GM12873 (cell line): ENCODE measurements around the gene PRRC2A.
A peak's percentile ranks its signal among the peaks of the same experiment; 100 is the strongest.

Experiments
- TF ChIP-seq, protein P1 (sequence below): IDR thresholded peaks from 2 replicates; pipeline ENCODE4 v1.5.1; 2012; ENCODE audit warnings: low read depth, mild to moderate bottlenecking, moderate library complexity, low read length, control low read depth; ENCODE audit not compliant: insufficient read depth; ENCODE audit errors: missing control alignments

Gene PRRC2A

DNA sequence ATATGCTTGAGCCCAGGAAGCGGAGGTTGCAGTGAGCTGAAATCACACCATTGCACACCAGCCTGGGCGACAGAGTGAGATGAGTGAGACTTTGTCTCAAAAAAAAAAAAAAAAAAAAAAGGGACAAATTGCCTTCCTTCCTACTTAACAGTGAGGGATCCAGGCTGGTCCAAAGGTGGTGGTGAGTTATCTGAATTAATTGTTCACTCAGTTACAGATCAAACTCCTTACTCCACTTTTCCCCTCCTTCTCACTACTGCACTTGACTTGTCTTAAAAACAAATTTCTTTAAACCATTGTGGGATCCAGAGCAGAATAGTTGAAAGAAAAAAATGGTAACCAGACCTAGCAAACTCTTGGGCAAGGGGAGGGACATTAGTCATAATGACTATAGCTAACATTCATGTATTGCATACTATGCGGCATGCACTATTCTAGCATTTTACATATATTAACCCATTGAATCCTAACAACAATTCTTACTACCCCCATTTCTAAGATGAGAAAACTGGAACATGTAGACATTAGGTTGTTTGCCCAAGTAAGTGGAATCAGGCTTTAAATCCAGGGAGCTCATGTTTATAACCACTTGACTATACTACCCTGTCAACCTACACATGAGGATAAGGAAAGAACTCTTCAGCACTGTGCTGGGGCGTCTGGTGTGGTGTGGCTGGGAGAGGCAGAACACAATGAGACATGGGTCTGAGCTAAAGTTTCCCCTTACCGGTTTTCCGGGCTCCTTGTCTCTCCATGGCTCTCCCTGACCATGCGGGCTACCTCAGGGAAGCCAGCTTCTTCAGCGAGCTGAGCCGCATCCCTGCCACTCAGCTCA, 42.8 kb downstream of the PRRC2A start:
- TF ChIP-seq, protein P1, sequence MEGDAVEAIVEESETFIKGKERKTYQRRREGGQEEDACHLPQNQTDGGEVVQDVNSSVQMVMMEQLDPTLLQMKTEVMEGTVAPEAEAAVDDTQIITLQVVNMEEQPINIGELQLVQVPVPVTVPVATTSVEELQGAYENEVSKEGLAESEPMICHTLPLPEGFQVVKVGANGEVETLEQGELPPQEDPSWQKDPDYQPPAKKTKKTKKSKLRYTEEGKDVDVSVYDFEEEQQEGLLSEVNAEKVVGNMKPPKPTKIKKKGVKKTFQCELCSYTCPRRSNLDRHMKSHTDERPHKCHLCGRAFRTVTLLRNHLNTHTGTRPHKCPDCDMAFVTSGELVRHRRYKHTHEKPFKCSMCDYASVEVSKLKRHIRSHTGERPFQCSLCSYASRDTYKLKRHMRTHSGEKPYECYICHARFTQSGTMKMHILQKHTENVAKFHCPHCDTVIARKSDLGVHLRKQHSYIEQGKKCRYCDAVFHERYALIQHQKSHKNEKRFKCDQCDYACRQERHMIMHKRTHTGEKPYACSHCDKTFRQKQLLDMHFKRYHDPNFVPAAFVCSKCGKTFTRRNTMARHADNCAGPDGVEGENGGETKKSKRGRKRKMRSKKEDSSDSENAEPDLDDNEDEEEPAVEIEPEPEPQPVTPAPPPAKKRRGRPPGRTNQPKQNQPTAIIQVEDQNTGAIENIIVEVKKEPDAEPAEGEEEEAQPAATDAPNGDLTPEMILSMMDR = no peak

DNA sequence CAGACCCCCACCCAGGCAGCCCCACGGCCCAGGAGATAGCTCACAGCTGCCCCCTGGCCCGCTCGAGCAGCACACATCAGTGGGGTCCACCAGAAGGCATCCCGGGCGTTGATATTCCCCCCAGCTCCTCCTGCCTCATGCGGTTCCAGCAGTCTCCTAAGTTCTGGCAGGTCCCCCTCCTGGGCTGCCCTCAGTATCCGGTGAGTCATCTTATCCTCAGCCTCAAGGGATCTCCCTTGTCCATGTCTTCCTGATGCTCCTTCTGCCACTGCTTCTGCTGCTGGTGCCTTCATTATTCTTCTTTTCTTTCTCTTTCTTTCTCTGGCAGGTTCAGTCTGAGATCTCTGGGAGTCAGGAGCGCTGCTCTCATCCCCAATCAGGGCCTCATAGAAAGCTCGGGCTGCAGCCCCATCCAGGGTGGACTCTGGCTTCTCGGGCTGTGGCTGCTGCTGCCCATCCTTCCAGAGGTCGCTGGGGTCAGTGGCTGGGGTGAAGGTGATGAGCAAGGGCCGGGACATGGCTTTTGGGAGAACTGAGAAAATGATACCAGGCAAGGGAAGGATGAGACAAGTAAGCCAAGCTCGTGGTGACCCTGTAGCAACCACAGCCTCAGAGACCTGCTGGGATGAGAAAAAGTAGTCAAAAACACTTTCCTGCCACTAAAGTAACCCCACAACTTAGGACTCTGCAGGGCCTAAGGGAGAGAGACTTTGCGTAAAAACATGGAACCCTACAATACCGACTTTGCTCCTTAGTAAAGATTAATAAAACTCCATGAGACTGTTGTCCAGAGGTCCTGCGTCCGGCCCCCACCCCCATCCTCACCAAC, 43.7 kb downstream of the PRRC2A start:
- TF ChIP-seq, protein P1 = no peak

DNA sequence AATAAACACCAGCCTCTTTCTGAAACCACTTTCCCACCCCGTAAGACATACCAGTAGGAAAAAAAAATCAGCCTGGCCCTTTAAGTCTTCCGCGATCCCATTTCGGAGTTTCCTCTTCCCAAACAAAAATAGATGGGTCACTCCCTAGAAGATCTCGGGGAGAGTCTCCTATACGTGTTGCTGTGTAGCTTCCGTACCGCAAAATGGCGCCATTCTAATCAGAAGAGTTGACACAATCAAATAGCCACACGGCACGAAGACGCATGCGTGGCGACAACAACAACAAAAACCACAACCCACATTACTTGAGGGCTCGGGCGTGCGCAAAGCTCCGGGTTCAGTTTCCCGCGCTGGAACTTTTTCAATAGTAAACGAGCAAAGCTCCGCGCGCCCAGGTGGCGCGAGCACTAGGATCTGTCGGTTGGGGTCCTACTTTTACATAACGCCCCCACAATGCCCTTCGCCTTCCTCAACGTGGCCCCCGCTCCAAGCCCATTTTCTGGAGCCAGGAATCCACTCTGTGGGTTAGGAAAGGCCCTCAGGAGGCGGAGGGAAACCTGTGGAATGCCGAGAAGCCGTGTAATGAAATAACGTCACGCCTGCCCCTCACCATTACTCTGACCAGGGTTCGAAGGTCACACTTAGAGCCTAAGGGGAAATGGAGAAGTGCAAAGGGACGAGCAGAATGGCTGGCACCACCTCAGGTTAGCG, 44.4 kb downstream of the PRRC2A start, which contains the start of gene GPANK1:
Gene GPANK1, minus strand, starts transcription at position 208 of the 711 bp plus-strand sequence. CDS start 519 bp downstream, outside the sequence.
- TF ChIP-seq, protein P1 = no peak

DNA sequence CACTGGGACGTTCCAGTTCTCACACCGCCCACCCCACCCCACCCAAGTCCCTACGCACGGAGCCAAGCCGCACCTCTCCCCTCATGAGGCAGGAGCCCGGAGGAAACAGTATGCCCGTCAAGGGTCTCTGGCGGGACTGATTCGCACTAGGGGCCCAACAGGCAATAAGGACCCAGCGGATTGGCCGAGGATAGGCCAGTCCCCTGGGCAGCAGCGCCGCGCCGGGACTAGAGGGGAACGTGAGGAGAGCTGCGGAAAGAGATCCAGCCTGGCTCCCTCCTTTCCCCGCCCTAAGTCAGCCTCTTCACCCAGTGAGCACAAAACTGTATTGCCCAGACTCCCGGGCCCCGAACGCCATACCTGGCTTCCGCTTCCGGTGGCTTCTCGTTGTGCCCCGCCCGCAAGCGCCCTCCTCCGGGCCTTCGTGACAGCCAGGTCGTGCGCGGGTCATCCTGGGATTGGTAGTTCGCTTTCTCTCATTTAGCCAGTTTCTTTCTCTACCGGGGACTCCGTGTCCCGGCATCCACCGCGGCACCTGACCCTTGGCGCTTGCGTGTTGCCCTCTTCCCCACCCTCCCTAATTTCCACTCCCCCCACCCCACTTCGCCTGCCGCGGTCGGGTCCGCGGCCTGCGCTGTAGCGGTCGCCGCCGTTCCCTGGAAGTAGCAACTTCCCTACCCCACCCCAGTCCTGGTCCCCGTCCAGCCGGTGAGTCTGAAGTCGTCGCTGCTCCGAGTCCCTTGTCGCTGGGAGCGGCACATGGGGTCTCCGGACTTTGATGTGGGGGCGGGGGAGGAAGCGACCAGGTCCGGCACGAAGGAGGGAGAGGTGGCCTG, 45.2 kb downstream of the PRRC2A start, which contains the start of gene CSNK2B:
Gene CSNK2B, plus strand, starts transcription at position 580 of the 836 bp plus-strand sequence. CDS start 752 bp downstream, outside the sequence.
- TF ChIP-seq, protein P1 = peak; percentile 19

DNA sequence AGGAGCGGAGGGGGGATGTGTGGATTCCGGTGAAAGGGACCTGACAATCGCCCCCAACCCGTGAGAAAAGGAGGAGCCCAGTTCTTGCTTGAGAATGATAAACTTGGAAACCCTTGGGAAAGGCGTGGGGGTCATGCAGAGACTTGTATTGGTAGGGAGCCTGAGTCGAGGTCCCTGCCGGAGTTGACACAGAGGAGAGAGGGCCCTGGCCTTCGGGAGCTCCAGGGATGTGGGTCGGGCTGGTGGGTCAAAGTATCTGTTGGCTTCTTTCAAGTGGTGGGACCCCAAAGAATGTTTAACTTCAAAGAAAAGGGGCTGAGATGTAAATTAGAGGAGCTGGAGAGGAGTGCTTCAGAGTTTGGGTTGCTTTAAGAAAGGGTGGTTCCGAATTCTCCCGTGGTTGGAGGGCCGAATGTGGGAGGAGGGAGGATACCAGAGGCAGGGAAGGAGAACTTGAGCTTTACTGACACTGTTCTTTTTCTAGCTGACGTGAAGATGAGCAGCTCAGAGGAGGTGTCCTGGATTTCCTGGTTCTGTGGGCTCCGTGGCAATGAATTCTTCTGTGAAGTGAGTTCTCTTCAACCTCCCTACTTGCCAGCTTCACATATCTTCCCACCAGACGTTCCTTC, 45.9 kb downstream of the PRRC2A start:
- TF ChIP-seq, protein P1 = no peak

DNA sequence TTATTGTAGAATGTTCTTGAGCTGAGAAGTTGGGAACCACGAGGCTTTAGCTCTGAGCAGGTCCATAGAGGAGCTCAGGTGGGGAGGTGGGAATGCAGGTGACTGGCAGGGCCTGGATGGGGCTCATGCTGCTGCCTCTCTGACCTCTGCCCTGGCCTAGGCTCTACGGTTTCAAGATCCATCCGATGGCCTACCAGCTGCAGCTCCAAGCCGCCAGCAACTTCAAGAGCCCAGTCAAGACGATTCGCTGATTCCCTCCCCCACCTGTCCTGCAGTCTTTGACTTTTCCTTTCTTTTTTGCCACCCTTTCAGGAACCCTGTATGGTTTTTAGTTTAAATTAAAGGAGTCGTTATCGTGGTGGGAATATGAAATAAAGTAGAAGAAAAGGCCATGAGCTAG, 49.2 kb downstream of the PRRC2A start, which contains the start of gene LY6G5B:
Gene LY6G5B, plus strand, starts transcription at position 301 of the 400 bp plus-strand sequence. CDS start 975 bp downstream, outside the sequence.
- TF ChIP-seq, protein P1 = no peak
